Activated naive CD8-positive, alpha-beta T cell treated with anti-CD3 and anti-CD28 coated beads, Interleukin-2, amount 10 ng/mL, durations not matched to agents 7 days and 5 days (primary cell): ENCODE results near the gene C1orf74. TPM values are rescaled to one million over a fixed set of nuclear protein-coding genes. Genes with fewer than 3 reads are reported as not detected.

Experiments
- ATAC-seq: fragments of 150-1000 bp; cut with Tn5 transposase; one replicate; pipeline ENCODE4 v1.10.0; 2021; ENCODE audit warnings: low read depth, moderate library complexity
- POLR2A ChIA-PET: fragments of 350-600 bp; sonication (Branson Sonifier 250); formaldehyde crosslinking; loops from one replicate; lab custom pipeline; 2021; ENCODE audit warnings: antibody characterized with exemption; lab: Charles Lee
- DNase-seq: peaks from one replicate; pipeline ENCODE4 v3.0.0; 2021
- H3K27ac Mint-ChIP-seq: one replicate; pipeline ENCODE4 v1.8.0; 2022; ENCODE audit warnings: mild to moderate bottlenecking, mixed read lengths
- H3K27me3 Mint-ChIP-seq: one replicate; pipeline ENCODE4 v1.8.0; 2022; ENCODE audit warnings: mild to moderate bottlenecking, moderate library complexity, mixed read lengths
- H3K36me3 Mint-ChIP-seq: one replicate; pipeline ENCODE4 v1.8.0; 2021; ENCODE audit warnings: mild to moderate bottlenecking, mixed read lengths
- H3K4me1 Mint-ChIP-seq: one replicate; pipeline ENCODE4 v1.8.0; 2021; ENCODE audit warnings: mixed read lengths
- H3K4me3 Mint-ChIP-seq: one replicate; pipeline ENCODE4 v1.8.0; 2022; ENCODE audit warnings: mild to moderate bottlenecking, moderate library complexity, mixed read lengths
- H3K9me3 Mint-ChIP-seq: one replicate; pipeline ENCODE4 v1.8.0; 2021; ENCODE audit warnings: mixed read lengths
- total RNA-seq, 2 experiments: library from RNA; stranded (reverse); gene quantifications; one replicate each; pipeline ENCODE4 v1.2.3, GENCODE V29; 2021

The C1orf74 gene
- total RNA-seq = 1 to 10 TPM; 2.2 to 2.8 TPM

- Mint-ChIP-seq H3K27ac (peak within 1 kb of the TSS; percentile 94), H3K4me3 (peak within 1 kb of the TSS; percentile 90), H3K9me3 (peaks cover 1% of the 10 kb centered on the region), H3K4me1 (peaks cover 35% of the 10 kb centered on the region), H3K27me3 (no peaks in the 10 kb centered on the region), H3K36me3 (peaks cover 24% of the 10 kb centered on the region)
- DNase-seq (peak; percentile 99), ATAC-seq (peak; percentile 99)
- POLR2A ChIA-PET = interaction anchor here (0.7 to 8.1 kb wide), 7 partner anchors 11 to 44 kb away, joined by 3 to 88 read pairs (median 10); partner anchors contain the start of genes TRAF3IP3 and UTP25
Observed at GRCh38 chr1:209784265-209785169, at the start of gene C1orf74. Gene C1orf74 (minus strand): TSS chr1:209784559. CDS start chr1:209783634, 925 bp downstream.

- POLR2A ChIA-PET = no interaction called here
- ATAC-seq (no peak), DNase-seq (no peak)
- H3K9me3 Mint-ChIP-seq = no peaks in the 10 kb centered on the region
- peaks cover 22% of the 10 kb centered on the region for H3K36me3 Mint-ChIP-seq
- no peak overlapping the region for H3K4me3 Mint-ChIP-seq
- peaks cover 34% of the 10 kb centered on the region for H3K4me1 Mint-ChIP-seq
- H3K27ac Mint-ChIP-seq = peak overlapping the region; percentile 17
- no peaks in the 10 kb centered on the region for H3K27me3 Mint-ChIP-seq
Observed at GRCh38 chr1:209831615-209832014, 47.3 kb upstream of the C1orf74 start.

GRCh38 chr1:209830722-209831121 lies 46.4 kb upstream of the C1orf74 start:
- peaks cover 34% of the 10 kb centered on the region for H3K4me1 Mint-ChIP-seq
- no peak overlapping the region for H3K4me3 Mint-ChIP-seq
- H3K9me3 Mint-ChIP-seq = no peaks in the 10 kb centered on the region
- H3K36me3 Mint-ChIP-seq = peaks cover 22% of the 10 kb centered on the region
- no peaks in the 10 kb centered on the region for H3K27me3 Mint-ChIP-seq
- DNase-seq (no peak), ATAC-seq (no peak)
- POLR2A ChIA-PET = no interaction called here
- H3K27ac Mint-ChIP-seq = no peak overlapping the region

- Mint-ChIP-seq H3K27ac (no peak overlapping the region), H3K9me3 (no peaks in the 10 kb centered on the region), H3K4me1 (peaks cover 31% of the 10 kb centered on the region), H3K27me3 (no peaks in the 10 kb centered on the region), H3K4me3 (peak overlapping the region; percentile 77), H3K36me3 (peaks cover 17% of the 10 kb centered on the region)
- ATAC-seq = no peak
- POLR2A ChIA-PET = no interaction called here
- DNase-seq = no peak
Observed at GRCh38 chr1:209829716-209830115, 45.4 kb upstream of the C1orf74 start.

- POLR2A ChIA-PET = interaction anchor here (0.8 to 1.1 kb wide), 8 partner anchors 10 to 71 kb away, joined by 3 to 8 read pairs (median 4); partner anchors contain the start of genes C1orf74 and TRAF3IP3
- peaks cover 7% of the 10 kb centered on the region for H3K36me3 Mint-ChIP-seq
- H3K4me1 Mint-ChIP-seq = peaks cover 31% of the 10 kb centered on the region
- no peaks in the 10 kb centered on the region for H3K27me3 Mint-ChIP-seq
- no peaks in the 10 kb centered on the region for H3K9me3 Mint-ChIP-seq
- peak; percentile 88 for DNase-seq
- H3K27ac Mint-ChIP-seq = peak within 1 kb of the TSS; percentile 92
- ATAC-seq = peak; percentile 89
- H3K4me3 Mint-ChIP-seq = peak within 1 kb of the TSS; percentile 85
Observed at GRCh38 chr1:209827384-209828262, 43.3 kb upstream of the C1orf74 start, which contains the start of gene UTP25. Gene UTP25 (plus strand): TSS chr1:209827972. CDS start chr1:209828064, 92 bp downstream.

- no peak overlapping the region for H3K27ac Mint-ChIP-seq
- H3K9me3 Mint-ChIP-seq = no peaks in the 10 kb centered on the region
- H3K36me3 Mint-ChIP-seq = peaks cover 4% of the 10 kb centered on the region
- ATAC-seq (no peak), DNase-seq (no peak)
- peaks cover 5% of the 10 kb centered on the region for H3K27me3 Mint-ChIP-seq
- H3K4me3 Mint-ChIP-seq = no peak overlapping the region
- POLR2A ChIA-PET = no interaction called here
- peaks cover 30% of the 10 kb centered on the region for H3K4me1 Mint-ChIP-seq
Observed at GRCh38 chr1:209825591-209826434, 41.5 kb upstream of the C1orf74 start.

GRCh38 chr1:209823143-209824041 lies 39.0 kb upstream of the C1orf74 start:
- Mint-ChIP-seq H3K27ac (no peak overlapping the region), H3K4me3 (no peak overlapping the region), H3K36me3 (peaks cover 1% of the 10 kb centered on the region), H3K27me3 (peaks cover 10% of the 10 kb centered on the region), H3K4me1 (peaks cover 15% of the 10 kb centered on the region), H3K9me3 (no peaks in the 10 kb centered on the region)
- POLR2A ChIA-PET = interaction anchor here (2.1 kb wide), 1 partner anchor 54 kb away, joined by 10 read pairs; no protein-coding TSS in a partner anchor
- peak; percentile 38 for ATAC-seq
- DNase-seq = no peak

GRCh38 chr1:209822706-209823105 lies 38.3 kb upstream of the C1orf74 start:
- DNase-seq = no peak
- H3K4me1 Mint-ChIP-seq = peaks cover 15% of the 10 kb centered on the region
- peaks cover 10% of the 10 kb centered on the region for H3K27me3 Mint-ChIP-seq
- POLR2A ChIA-PET = interaction anchor here (2.1 kb wide), 1 partner anchor 54 kb away, joined by 10 read pairs; no protein-coding TSS in a partner anchor
- no peak overlapping the region for H3K4me3 Mint-ChIP-seq
- ATAC-seq = no peak
- H3K27ac Mint-ChIP-seq = no peak overlapping the region
- peaks cover 1% of the 10 kb centered on the region for H3K36me3 Mint-ChIP-seq
- no peaks in the 10 kb centered on the region for H3K9me3 Mint-ChIP-seq

- peaks cover 10% of the 10 kb centered on the region for H3K27me3 Mint-ChIP-seq
- POLR2A ChIA-PET = no interaction called here
- peaks cover 6% of the 10 kb centered on the region for H3K4me1 Mint-ChIP-seq
Observed at GRCh38 chr1:209820986-209821385, 36.6 kb upstream of the C1orf74 start.

GRCh38 chr1:209819058-209819457 lies 34.7 kb upstream of the C1orf74 start:
- Mint-ChIP-seq H3K36me3 (no peaks in the 10 kb centered on the region), H3K4me3 (no peak overlapping the region), H3K9me3 (no peaks in the 10 kb centered on the region), H3K27me3 (peaks cover 10% of the 10 kb centered on the region), H3K4me1 (peaks cover 6% of the 10 kb centered on the region), H3K27ac (no peak overlapping the region)
- DNase-seq = no peak
- no peak for ATAC-seq
- POLR2A ChIA-PET = no interaction called here

More at GRCh38 chr1:209820986-209821385, 36.6 kb upstream of the C1orf74 start:
- no peak overlapping the region for H3K27ac Mint-ChIP-seq
- H3K36me3 Mint-ChIP-seq = no peaks in the 10 kb centered on the region
- no peak for ATAC-seq
- no peak overlapping the region for H3K4me3 Mint-ChIP-seq
- H3K9me3 Mint-ChIP-seq = no peaks in the 10 kb centered on the region
- DNase-seq = no peak

- Mint-ChIP-seq H3K4me1 (peaks cover 2% of the 10 kb centered on the region), H3K36me3 (no peaks in the 10 kb centered on the region), H3K9me3 (no peaks in the 10 kb centered on the region), H3K4me3 (no peak overlapping the region), H3K27ac (no peak overlapping the region), H3K27me3 (peaks cover 10% of the 10 kb centered on the region)
- ATAC-seq (no peak), DNase-seq (no peak)
- POLR2A ChIA-PET = no interaction called here
Observed at GRCh38 chr1:209817691-209818090, 33.3 kb upstream of the C1orf74 start.
